ENCODE results near the gene TRIL.

The TRIL gene

DNA sequence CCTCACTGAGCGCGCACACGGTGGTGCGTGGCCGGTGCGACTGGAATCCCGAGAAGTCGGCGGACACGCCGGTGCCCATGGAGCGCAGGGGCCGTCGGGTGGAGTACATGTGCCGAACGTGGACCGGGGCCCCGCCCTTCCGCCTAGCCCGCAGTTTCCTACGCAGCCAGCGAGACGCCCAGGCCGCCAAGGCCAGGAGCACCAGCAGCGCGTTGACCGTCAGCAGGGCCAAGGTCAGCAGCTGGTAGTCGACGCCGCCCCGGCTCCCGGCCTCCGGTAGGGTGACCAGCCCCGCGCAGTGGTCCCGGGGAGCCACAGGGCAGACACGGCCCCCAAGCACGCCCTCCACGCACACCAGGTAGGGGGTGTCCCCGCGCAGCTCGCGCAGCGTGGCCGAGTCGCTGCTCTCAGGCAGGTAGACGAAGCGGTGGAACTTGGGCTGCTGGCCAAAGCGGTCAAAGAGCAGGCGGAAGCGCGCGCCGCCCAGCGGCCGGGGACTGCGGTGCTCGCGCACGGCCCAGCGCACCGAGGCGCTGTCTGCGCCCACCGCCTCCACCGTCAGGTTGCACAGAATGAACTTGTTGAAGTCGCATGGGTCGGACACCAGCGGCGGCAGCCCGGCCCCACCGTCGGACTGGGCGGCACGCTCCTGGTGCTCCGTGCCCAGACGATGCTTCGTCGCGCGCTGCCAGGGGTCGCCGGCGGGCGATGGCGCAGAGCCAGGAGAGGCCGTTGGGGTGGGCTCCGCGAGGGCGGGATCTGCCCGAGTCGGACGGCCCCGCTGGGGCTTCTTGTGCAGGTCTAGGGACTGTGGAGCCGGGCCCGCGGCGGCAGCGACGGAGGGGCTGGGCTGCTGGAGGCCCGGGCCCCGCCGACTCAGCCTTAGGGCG, 2.2 kb downstream of the TRIL start:
- H3K27ac ChIP-seq = peak overlapping the region; percentile 57; the same call in 1 of the 2 replicates
- peak; percentile 78 for TF ChIP-seq CTCF (conservative IDR thresholded peaks at IDR 0.05)

GRCh38 chr7:28955356-28955717, 2.8 kb downstream of the TRIL start:
- no peak for TF ChIP-seq CTCF (conservative IDR thresholded peaks at IDR 0.05)
- peak overlapping the region; percentile 57; the same call in 1 of the 2 replicates for H3K27ac ChIP-seq

DNA sequence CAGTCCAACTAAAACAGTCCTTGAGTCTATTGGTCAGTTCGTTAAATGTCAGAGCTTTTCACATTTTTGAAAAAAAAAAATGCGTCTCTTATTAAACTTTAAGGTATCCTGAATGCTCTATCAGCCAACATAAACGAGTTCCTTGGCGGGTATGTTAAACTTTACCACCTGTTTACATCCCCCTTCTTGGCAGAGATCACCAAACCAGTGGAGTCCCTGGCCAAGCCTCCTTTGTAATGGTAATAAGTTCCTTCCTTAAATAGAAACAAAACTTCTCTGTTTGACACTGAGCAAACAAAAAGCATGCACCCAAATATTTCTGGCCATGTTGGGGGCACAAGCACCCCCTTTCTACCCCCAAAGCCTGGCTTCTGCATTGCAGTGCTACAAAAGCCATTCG, 3.2 kb downstream of the TRIL start:
- no peak overlapping the region for H3K27ac ChIP-seq
- TF ChIP-seq CTCF (conservative IDR thresholded peaks at IDR 0.05) = no peak

DNA sequence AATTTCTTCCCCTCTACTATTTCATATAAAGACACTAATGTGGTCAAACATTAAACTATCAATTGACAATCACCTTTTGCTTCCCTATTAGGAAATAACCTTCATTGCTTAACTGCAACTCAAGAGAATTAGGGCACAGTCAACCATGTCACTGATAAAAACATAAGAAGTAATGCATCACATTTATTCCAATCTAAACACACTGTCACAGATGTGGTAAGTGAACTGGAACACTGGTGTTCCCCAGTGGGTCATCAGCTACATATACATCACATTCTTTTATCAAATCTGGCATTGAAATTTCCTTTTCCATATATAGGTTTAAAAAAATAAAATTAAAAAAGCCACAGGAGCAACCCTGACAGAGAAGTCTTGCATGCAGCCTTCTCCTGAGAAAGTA, 3.7 kb downstream of the TRIL start:
- no peak for TF ChIP-seq CTCF (conservative IDR thresholded peaks at IDR 0.05)
- H3K27ac ChIP-seq = no peak overlapping the region

DNA sequence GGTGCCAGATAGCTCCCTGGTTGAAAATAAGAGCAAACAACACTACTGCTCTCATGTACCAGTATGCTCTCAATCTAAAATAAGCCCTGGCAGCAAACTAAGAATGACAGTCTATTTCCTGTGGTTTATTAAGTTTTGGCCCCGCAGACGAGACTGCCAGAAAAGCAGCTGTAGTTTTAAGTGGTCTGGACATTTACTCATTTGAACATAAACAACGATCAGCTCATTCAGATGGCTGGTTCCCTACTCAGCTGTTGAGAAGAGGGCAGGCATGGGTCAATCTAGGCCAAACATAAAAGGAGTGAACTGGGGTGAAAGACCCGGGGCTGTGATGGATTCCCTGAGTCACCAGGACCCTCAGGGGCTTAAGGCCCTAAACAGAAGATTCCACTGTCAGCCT, 4.5 kb downstream of the TRIL start:
- no peak for TF ChIP-seq CTCF (conservative IDR thresholded peaks at IDR 0.05)
- H3K27ac ChIP-seq = no peak overlapping the region

GRCh38 chr7:28942168-28942567, 16.0 kb downstream of the TRIL start:
- no peak for TF ChIP-seq CTCF (conservative IDR thresholded peaks at IDR 0.05)

DNA sequence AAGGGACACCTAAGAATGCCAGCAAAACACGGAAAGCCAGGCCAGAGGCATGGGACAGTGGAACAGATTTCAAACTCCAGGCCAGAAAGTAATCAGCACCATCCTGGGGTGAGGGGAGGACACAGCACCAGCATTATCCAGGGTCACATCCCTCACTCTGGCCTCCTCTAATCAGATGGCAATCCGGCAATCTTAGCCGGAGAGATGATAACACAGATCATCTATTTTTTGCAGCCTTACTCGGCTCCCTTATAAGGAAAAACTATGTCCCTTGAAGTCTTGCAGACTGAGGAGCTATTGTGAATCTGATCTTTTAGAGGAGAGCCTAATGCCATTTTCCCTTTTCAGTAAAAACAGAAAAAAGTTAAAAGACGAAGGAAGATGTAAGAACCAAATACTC, 16.5 kb downstream of the TRIL start:
- no peak for TF ChIP-seq CTCF (conservative IDR thresholded peaks at IDR 0.05)
- H3K27ac ChIP-seq = no peak overlapping the region

More at GRCh38 chr7:28942168-28942567, 16.0 kb downstream of the TRIL start:
- no peak overlapping the region for H3K27ac ChIP-seq
